ENCODE data around the gene GUCY1A2.

The GUCY1A2 gene

GRCh38 chr11:106889718-106890117 lies 128.6 kb downstream of the GUCY1A2 start:
- TF ChIP-seq, protein P1, sequence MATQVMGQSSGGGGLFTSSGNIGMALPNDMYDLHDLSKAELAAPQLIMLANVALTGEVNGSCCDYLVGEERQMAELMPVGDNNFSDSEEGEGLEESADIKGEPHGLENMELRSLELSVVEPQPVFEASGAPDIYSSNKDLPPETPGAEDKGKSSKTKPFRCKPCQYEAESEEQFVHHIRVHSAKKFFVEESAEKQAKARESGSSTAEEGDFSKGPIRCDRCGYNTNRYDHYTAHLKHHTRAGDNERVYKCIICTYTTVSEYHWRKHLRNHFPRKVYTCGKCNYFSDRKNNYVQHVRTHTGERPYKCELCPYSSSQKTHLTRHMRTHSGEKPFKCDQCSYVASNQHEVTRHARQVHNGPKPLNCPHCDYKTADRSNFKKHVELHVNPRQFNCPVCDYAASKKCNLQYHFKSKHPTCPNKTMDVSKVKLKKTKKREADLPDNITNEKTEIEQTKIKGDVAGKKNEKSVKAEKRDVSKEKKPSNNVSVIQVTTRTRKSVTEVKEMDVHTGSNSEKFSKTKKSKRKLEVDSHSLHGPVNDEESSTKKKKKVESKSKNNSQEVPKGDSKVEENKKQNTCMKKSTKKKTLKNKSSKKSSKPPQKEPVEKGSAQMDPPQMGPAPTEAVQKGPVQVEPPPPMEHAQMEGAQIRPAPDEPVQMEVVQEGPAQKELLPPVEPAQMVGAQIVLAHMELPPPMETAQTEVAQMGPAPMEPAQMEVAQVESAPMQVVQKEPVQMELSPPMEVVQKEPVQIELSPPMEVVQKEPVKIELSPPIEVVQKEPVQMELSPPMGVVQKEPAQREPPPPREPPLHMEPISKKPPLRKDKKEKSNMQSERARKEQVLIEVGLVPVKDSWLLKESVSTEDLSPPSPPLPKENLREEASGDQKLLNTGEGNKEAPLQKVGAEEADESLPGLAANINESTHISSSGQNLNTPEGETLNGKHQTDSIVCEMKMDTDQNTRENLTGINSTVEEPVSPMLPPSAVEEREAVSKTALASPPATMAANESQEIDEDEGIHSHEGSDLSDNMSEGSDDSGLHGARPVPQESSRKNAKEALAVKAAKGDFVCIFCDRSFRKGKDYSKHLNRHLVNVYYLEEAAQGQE (IDR thresholded peaks at IDR 0.05; ENCODE audit: low read depth), result no peak
- no peak for TF ChIP-seq ZBTB7A (IDR thresholded peaks at IDR 0.05; ENCODE audit: low read depth)
- no peak for TF ChIP-seq NFIC (IDR thresholded peaks at IDR 0.05)
- TF ChIP-seq TCF12 (IDR thresholded peaks at IDR 0.05; ENCODE audit: low read depth), result no peak
- no peak for TF ChIP-seq RAD21 (IDR thresholded peaks at IDR 0.05; ENCODE audit: low read depth)
- TF ChIP-seq MAX (IDR thresholded peaks at IDR 0.05), result no peak
- TF ChIP-seq YY1 (IDR thresholded peaks at IDR 0.05; ENCODE audit: low read depth), result no peak
- no peak for TF ChIP-seq TAF1 (IDR thresholded peaks at IDR 0.05; ENCODE audit: low read depth)
- TF ChIP-seq CEBPB (IDR thresholded peaks at IDR 0.05), result no peak
- TF ChIP-seq EGR1 (IDR thresholded peaks at IDR 0.05), result no peak
- TF ChIP-seq USF1 (IDR thresholded peaks at IDR 0.05), result no peak
- no peak for TF ChIP-seq EP300 (IDR thresholded peaks at IDR 0.05; ENCODE audit: borderline replicate concordance)
- no peak for TF ChIP-seq TEAD4 (IDR thresholded peaks at IDR 0.05)
- no peak for TF ChIP-seq FOXM1 (IDR thresholded peaks at IDR 0.05; ENCODE audit: borderline replicate concordance, low read depth)
- TF ChIP-seq CREB1 (IDR thresholded peaks at IDR 0.05; ENCODE audit: low read depth), result no peak

GRCh38 chr11:106888386-106888785 lies 129.9 kb downstream of the GUCY1A2 start:
- TF ChIP-seq USF1 (IDR thresholded peaks at IDR 0.05) (no peak), TEAD4 (IDR thresholded peaks at IDR 0.05) (no peak), NFIC (IDR thresholded peaks at IDR 0.05) (no peak), TAF1 (IDR thresholded peaks at IDR 0.05; ENCODE audit: low read depth) (no peak), EP300 (IDR thresholded peaks at IDR 0.05; ENCODE audit: borderline replicate concordance) (no peak), EGR1 (IDR thresholded peaks at IDR 0.05) (no peak), FOXM1 (IDR thresholded peaks at IDR 0.05; ENCODE audit: borderline replicate concordance, low read depth) (no peak), CREB1 (IDR thresholded peaks at IDR 0.05; ENCODE audit: low read depth) (no peak), ZBTB7A (IDR thresholded peaks at IDR 0.05; ENCODE audit: low read depth) (no peak), CEBPB (IDR thresholded peaks at IDR 0.05) (no peak)
- TF ChIP-seq, protein P1 (IDR thresholded peaks at IDR 0.05; ENCODE audit: low read depth), result no peak

- TF ChIP-seq USF1 (IDR thresholded peaks at IDR 0.05), result no peak
- no peak for TF ChIP-seq RAD21 (IDR thresholded peaks at IDR 0.05; ENCODE audit: low read depth)
- no peak for TF ChIP-seq FOXM1 (IDR thresholded peaks at IDR 0.05; ENCODE audit: borderline replicate concordance, low read depth)
- no peak for TF ChIP-seq ZBTB7A (IDR thresholded peaks at IDR 0.05; ENCODE audit: low read depth)
These were observed 138.3 kb downstream of the GUCY1A2 start for GRCh38 chr11:106879832-106880546.

GRCh38 chr11:106879029-106879428 lies 139.2 kb downstream of the GUCY1A2 start:
- TF ChIP-seq, protein P1 (IDR thresholded peaks at IDR 0.05; ENCODE audit: low read depth), result no peak
- no peak for TF ChIP-seq USF1 (IDR thresholded peaks at IDR 0.05)
- no peak for TF ChIP-seq CREB1 (IDR thresholded peaks at IDR 0.05; ENCODE audit: low read depth)
- TF ChIP-seq TEAD4 (IDR thresholded peaks at IDR 0.05), result no peak
- no peak for TF ChIP-seq YY1 (IDR thresholded peaks at IDR 0.05; ENCODE audit: low read depth)
- no peak for TF ChIP-seq CEBPB (IDR thresholded peaks at IDR 0.05)
- TF ChIP-seq RAD21 (IDR thresholded peaks at IDR 0.05; ENCODE audit: low read depth), result no peak
- no peak for TF ChIP-seq ZBTB7A (IDR thresholded peaks at IDR 0.05; ENCODE audit: low read depth)
- TF ChIP-seq EP300 (IDR thresholded peaks at IDR 0.05; ENCODE audit: borderline replicate concordance), result no peak

All from Ishikawa (cell line).